ENCODE results near the gene AKR1B1. TPM values are rescaled to one million over a fixed set of nuclear protein-coding genes. Genes with fewer than 3 reads are reported as not detected.

AKR1B1 gene
- polyA plus RNA-seq, 1 donor = 33.0 TPM

GRCh38 chr7:134440067-134440466, 18.8 kb downstream of the AKR1B1 start:
- Histone ChIP-seq H3K27ac (ENCODE audit: low read length) (no peak overlapping the region), H3K36me3 (ENCODE audit: control insufficient read depth, insufficient read depth, low read length) (peaks cover 28% of the 10 kb centered on the region), H3K9me3 (ENCODE audit: control insufficient read depth, low read depth, low read length) (no peaks in the 10 kb centered on the region), H3K4me3 (ENCODE audit: low read length) (no peak overlapping the region), H3K27me3 (ENCODE audit: control insufficient read depth, insufficient read depth, low read length) (no peaks in the 10 kb centered on the region), H3K4me1 (ENCODE audit: control insufficient read depth, insufficient read depth, low read length) (no peaks in the 10 kb centered on the region)
- WGBS (ENCODE audit: insufficient coverage, low lambda C conversion rate) = 100% methylated on average over 1 of the region's 8 CpGs
- DNase-seq = no peak

- H3K4me3 ChIP-seq (ENCODE audit: low read length) = no peak overlapping the region
- 100% methylated on average over 1 of the region's 4 CpGs for WGBS (ENCODE audit: insufficient coverage, low lambda C conversion rate)
- no peaks in the 10 kb centered on the region for H3K9me3 ChIP-seq (ENCODE audit: control insufficient read depth, low read depth, low read length)
- H3K36me3 ChIP-seq (ENCODE audit: control insufficient read depth, insufficient read depth, low read length) = peaks cover 20% of the 10 kb centered on the region
- DNase-seq = no peak
- H3K27ac ChIP-seq (ENCODE audit: low read length) = no peak overlapping the region
- peaks cover 4% of the 10 kb centered on the region for H3K4me1 ChIP-seq (ENCODE audit: control insufficient read depth, insufficient read depth, low read length)
- H3K27me3 ChIP-seq (ENCODE audit: control insufficient read depth, insufficient read depth, low read length) = no peaks in the 10 kb centered on the region
Measured at GRCh38 chr7:134438946-134439345, 20.0 kb downstream of the AKR1B1 start.

GRCh38 chr7:134435161-134435920, 23.6 kb downstream of the AKR1B1 start:
- no peak overlapping the region for H3K4me3 ChIP-seq (ENCODE audit: low read length)
- WGBS (ENCODE audit: insufficient coverage, low lambda C conversion rate) = 27% methylated on average over 2 of the region's 12 CpGs
- DNase-seq = peak in 1 of 2 donors; percentile 44
- H3K27ac ChIP-seq (ENCODE audit: low read length) = peak overlapping the region; percentile 20
- no peaks in the 10 kb centered on the region for H3K9me3 ChIP-seq (ENCODE audit: control insufficient read depth, low read depth, low read length)
- H3K4me1 ChIP-seq (ENCODE audit: control insufficient read depth, insufficient read depth, low read length) = peaks cover 15% of the 10 kb centered on the region
- H3K27me3 ChIP-seq (ENCODE audit: control insufficient read depth, insufficient read depth, low read length) = no peaks in the 10 kb centered on the region
- no peaks in the 10 kb centered on the region for H3K36me3 ChIP-seq (ENCODE audit: control insufficient read depth, insufficient read depth, low read length)

- no peak overlapping the region for H3K4me3 ChIP-seq (ENCODE audit: low read length)
- no peaks in the 10 kb centered on the region for H3K27me3 ChIP-seq (ENCODE audit: control insufficient read depth, insufficient read depth, low read length)
- H3K27ac ChIP-seq (ENCODE audit: low read length) = peak overlapping the region; percentile 20
- H3K9me3 ChIP-seq (ENCODE audit: control insufficient read depth, low read depth, low read length) = no peaks in the 10 kb centered on the region
- H3K36me3 ChIP-seq (ENCODE audit: control insufficient read depth, insufficient read depth, low read length) = no peaks in the 10 kb centered on the region
- no peak for DNase-seq
- WGBS (ENCODE audit: insufficient coverage, low lambda C conversion rate) = no CpG with 5 or more reads among the region's 5 CpGs
- peaks cover 15% of the 10 kb centered on the region for H3K4me1 ChIP-seq (ENCODE audit: control insufficient read depth, insufficient read depth, low read length)
Measured at GRCh38 chr7:134434701-134435100, 24.2 kb downstream of the AKR1B1 start.

GRCh38 chr7:134433430-134433829, 25.5 kb downstream of the AKR1B1 start:
- Histone ChIP-seq H3K4me3 (ENCODE audit: low read length) (no peak overlapping the region), H3K27me3 (ENCODE audit: control insufficient read depth, insufficient read depth, low read length) (no peaks in the 10 kb centered on the region), H3K9me3 (ENCODE audit: control insufficient read depth, low read depth, low read length) (no peaks in the 10 kb centered on the region), H3K36me3 (ENCODE audit: control insufficient read depth, insufficient read depth, low read length) (no peaks in the 10 kb centered on the region), H3K27ac (ENCODE audit: low read length) (no peak overlapping the region), H3K4me1 (ENCODE audit: control insufficient read depth, insufficient read depth, low read length) (peaks cover 15% of the 10 kb centered on the region)
- WGBS (ENCODE audit: insufficient coverage, low lambda C conversion rate) = no CpG with 5 or more reads among the region's 4 CpGs
- DNase-seq = no peak

GRCh38 chr7:134432296-134433152, 26.4 kb downstream of the AKR1B1 start:
- WGBS (ENCODE audit: insufficient coverage, low lambda C conversion rate) = no CpG with 5 or more reads among the region's 31 CpGs
- H3K9me3 ChIP-seq (ENCODE audit: control insufficient read depth, low read depth, low read length) = no peaks in the 10 kb centered on the region
- no peaks in the 10 kb centered on the region for H3K36me3 ChIP-seq (ENCODE audit: control insufficient read depth, insufficient read depth, low read length)
- peaks cover 15% of the 10 kb centered on the region for H3K4me1 ChIP-seq (ENCODE audit: control insufficient read depth, insufficient read depth, low read length)
- no peaks in the 10 kb centered on the region for H3K27me3 ChIP-seq (ENCODE audit: control insufficient read depth, insufficient read depth, low read length)
- H3K27ac ChIP-seq (ENCODE audit: low read length) = peak overlapping the region; percentile 71
- H3K4me3 ChIP-seq (ENCODE audit: low read length) = peak overlapping the region; percentile 35
- DNase-seq = peak; percentile 81 to 88

- peak overlapping the region; percentile 35 for H3K4me3 ChIP-seq (ENCODE audit: low read length)
- no peaks in the 10 kb centered on the region for H3K27me3 ChIP-seq (ENCODE audit: control insufficient read depth, insufficient read depth, low read length)
- H3K27ac ChIP-seq (ENCODE audit: low read length) = peak overlapping the region; percentile 71
- H3K36me3 ChIP-seq (ENCODE audit: control insufficient read depth, insufficient read depth, low read length) = no peaks in the 10 kb centered on the region
- no peaks in the 10 kb centered on the region for H3K9me3 ChIP-seq (ENCODE audit: control insufficient read depth, low read depth, low read length)
- peaks cover 15% of the 10 kb centered on the region for H3K4me1 ChIP-seq (ENCODE audit: control insufficient read depth, insufficient read depth, low read length)
- peak; percentile 89 to 95 for DNase-seq
- WGBS (ENCODE audit: insufficient coverage, low lambda C conversion rate) = 60% methylated on average over 1 of the region's 11 CpGs
Measured at GRCh38 chr7:134431815-134432214, 27.1 kb downstream of the AKR1B1 start.

GRCh38 chr7:134429481-134429880, 29.4 kb downstream of the AKR1B1 start:
- Histone ChIP-seq H3K36me3 (ENCODE audit: control insufficient read depth, insufficient read depth, low read length) (no peaks in the 10 kb centered on the region), H3K27ac (ENCODE audit: low read length) (no peak overlapping the region), H3K4me1 (ENCODE audit: control insufficient read depth, insufficient read depth, low read length) (peaks cover 12% of the 10 kb centered on the region), H3K4me3 (ENCODE audit: low read length) (no peak overlapping the region), H3K9me3 (ENCODE audit: control insufficient read depth, low read depth, low read length) (no peaks in the 10 kb centered on the region), H3K27me3 (ENCODE audit: control insufficient read depth, insufficient read depth, low read length) (no peaks in the 10 kb centered on the region)
- 90% methylated on average over 3 of the region's 6 CpGs for WGBS (ENCODE audit: insufficient coverage, low lambda C conversion rate)
- DNase-seq = no peak

- H3K4me1 ChIP-seq (ENCODE audit: control insufficient read depth, insufficient read depth, low read length) = peaks cover 12% of the 10 kb centered on the region
- H3K9me3 ChIP-seq (ENCODE audit: control insufficient read depth, low read depth, low read length) = no peaks in the 10 kb centered on the region
- WGBS (ENCODE audit: insufficient coverage, low lambda C conversion rate) = 81% methylated on average over 6 of the region's 9 CpGs
- DNase-seq = no peak
- no peak overlapping the region for H3K27ac ChIP-seq (ENCODE audit: low read length)
- H3K27me3 ChIP-seq (ENCODE audit: control insufficient read depth, insufficient read depth, low read length) = no peaks in the 10 kb centered on the region
- no peak overlapping the region for H3K4me3 ChIP-seq (ENCODE audit: low read length)
- no peaks in the 10 kb centered on the region for H3K36me3 ChIP-seq (ENCODE audit: control insufficient read depth, insufficient read depth, low read length)
Measured at GRCh38 chr7:134428942-134429341, 30.0 kb downstream of the AKR1B1 start.

GRCh38 chr7:134427896-134428295, 31.0 kb downstream of the AKR1B1 start:
- no peaks in the 10 kb centered on the region for H3K9me3 ChIP-seq (ENCODE audit: control insufficient read depth, low read depth, low read length)
- no peak overlapping the region for H3K4me3 ChIP-seq (ENCODE audit: low read length)
- DNase-seq = no peak
- no peak overlapping the region for H3K27ac ChIP-seq (ENCODE audit: low read length)
- peaks cover 9% of the 10 kb centered on the region for H3K4me1 ChIP-seq (ENCODE audit: control insufficient read depth, insufficient read depth, low read length)
- no peaks in the 10 kb centered on the region for H3K27me3 ChIP-seq (ENCODE audit: control insufficient read depth, insufficient read depth, low read length)
- WGBS (ENCODE audit: insufficient coverage, low lambda C conversion rate) = 90% methylated on average over 2 of the region's 2 CpGs
- H3K36me3 ChIP-seq (ENCODE audit: control insufficient read depth, insufficient read depth, low read length) = no peaks in the 10 kb centered on the region
